Measurements from ENCODE around the gene MEGF6. TPM values are rescaled to one million over a fixed set of nuclear protein-coding genes. Genes with fewer than 3 reads are reported as not detected.

MEGF6 gene
- total and polyA plus RNA-seq, 2 experiments from 2014 or later, result 11.6 to 21.9 TPM

DNA sequence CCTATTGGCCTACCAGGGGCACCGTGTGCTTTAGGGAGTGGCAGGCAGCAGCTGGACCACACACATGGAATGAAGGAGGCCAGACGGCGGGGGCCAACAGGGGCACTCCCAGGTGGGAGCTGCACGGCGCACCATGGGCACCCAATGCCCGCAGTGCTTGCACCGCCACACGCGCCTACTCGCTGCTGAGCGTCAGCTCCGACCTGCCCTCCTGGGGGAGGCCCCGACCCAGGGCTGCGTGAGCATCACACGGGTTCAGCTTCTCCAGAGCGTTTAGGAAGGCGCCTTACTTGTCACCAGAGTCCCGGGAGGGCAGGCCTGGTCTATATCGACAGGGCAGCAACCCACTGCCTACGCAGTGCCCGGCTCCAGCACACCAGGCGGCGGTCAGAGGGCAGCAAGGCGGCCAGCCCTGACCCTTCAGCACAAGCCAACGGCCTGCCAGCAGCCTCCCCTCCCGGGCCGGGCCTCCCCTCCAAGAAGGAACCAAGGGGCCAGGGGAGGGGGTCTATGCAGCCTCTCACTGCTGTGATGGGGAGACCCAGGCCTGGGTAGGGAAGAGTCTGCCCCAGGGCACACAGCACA is 91.9 kb downstream of the MEGF6 start:
- Histone ChIP-seq H3K79me2 (no peaks in the 10 kb centered on the region), H3K4me1 (ENCODE audit: insufficient read depth) (peaks cover 5% of the 10 kb centered on the region), H3K4me3 (no peak overlapping the region), H4K20me1 (ENCODE audit: insufficient read depth, poor library complexity, severe bottlenecking) (no peaks in the 10 kb centered on the region), H3K36me3 (replicated peaks; ENCODE audit: insufficient read depth, low read depth) (no peaks in the 10 kb centered on the region), H2AFZ (no peak overlapping the region), H3K27ac (no peak overlapping the region), H3K27me3 (no peaks in the 10 kb centered on the region), H3K9me2 (replicated peaks; ENCODE audit: insufficient read depth) (no peaks in the 10 kb centered on the region), H3K4me2 (no peak overlapping the region), H3K9me3 (ENCODE audit: low read depth) (no peaks in the 10 kb centered on the region)
- WGBS (ENCODE audit: low lambda C conversion rate, missing lambda C conversion rate), result 97% methylated on average over 26 of the region's 27 CpGs
- TF ChIP-seq EZH2 (IDR thresholded peaks at IDR 0.05; ENCODE audit: borderline replicate concordance) (no peak), EZH2phosphoT487 (IDR thresholded peaks at IDR 0.05; ENCODE audit: low read depth, severe bottlenecking, unreplicated experiment) (no peak)
- TF ChIP-seq, protein P1, sequence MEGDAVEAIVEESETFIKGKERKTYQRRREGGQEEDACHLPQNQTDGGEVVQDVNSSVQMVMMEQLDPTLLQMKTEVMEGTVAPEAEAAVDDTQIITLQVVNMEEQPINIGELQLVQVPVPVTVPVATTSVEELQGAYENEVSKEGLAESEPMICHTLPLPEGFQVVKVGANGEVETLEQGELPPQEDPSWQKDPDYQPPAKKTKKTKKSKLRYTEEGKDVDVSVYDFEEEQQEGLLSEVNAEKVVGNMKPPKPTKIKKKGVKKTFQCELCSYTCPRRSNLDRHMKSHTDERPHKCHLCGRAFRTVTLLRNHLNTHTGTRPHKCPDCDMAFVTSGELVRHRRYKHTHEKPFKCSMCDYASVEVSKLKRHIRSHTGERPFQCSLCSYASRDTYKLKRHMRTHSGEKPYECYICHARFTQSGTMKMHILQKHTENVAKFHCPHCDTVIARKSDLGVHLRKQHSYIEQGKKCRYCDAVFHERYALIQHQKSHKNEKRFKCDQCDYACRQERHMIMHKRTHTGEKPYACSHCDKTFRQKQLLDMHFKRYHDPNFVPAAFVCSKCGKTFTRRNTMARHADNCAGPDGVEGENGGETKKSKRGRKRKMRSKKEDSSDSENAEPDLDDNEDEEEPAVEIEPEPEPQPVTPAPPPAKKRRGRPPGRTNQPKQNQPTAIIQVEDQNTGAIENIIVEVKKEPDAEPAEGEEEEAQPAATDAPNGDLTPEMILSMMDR (IDR thresholded peaks at IDR 0.05; ENCODE audit: poor library complexity), result no peak
- DNase-seq (ENCODE audit: low spot score), result no peak

DNA sequence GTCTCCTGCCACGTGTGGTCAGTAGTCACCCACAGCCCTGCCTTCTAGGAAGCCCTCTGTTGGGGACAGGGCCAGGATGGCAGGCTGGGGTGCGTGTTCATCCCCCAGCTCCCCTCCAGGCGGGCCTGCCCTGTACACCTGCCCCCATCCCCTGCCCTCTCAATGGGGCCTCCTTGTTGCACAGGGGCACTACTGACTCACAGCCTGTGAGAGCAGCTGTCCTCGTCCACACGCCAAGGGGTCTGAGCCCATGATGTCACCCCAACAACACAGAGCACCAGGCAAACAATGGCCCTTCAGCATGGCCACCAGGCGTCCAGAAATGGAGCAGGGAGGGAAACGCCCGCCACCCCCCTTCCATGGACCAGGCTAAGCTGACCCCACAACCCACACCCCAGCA is 92.6 kb downstream of the MEGF6 start:
- no peak overlapping the region for H2AFZ ChIP-seq
- TF ChIP-seq EZH2phosphoT487 (IDR thresholded peaks at IDR 0.05; ENCODE audit: low read depth, severe bottlenecking, unreplicated experiment), result no peak
- no peak for TF ChIP-seq EZH2 (IDR thresholded peaks at IDR 0.05; ENCODE audit: borderline replicate concordance)
- TF ChIP-seq, protein P1 (IDR thresholded peaks at IDR 0.05; ENCODE audit: poor library complexity), result no peak
- 96% methylated on average over 8 of the region's 8 CpGs for WGBS (ENCODE audit: low lambda C conversion rate, missing lambda C conversion rate)
- no peaks in the 10 kb centered on the region for H3K27me3 ChIP-seq
- no peaks in the 10 kb centered on the region for H3K9me2 ChIP-seq (replicated peaks; ENCODE audit: insufficient read depth)
- no peak overlapping the region for H3K27ac ChIP-seq
- H4K20me1 ChIP-seq (ENCODE audit: insufficient read depth, poor library complexity, severe bottlenecking), result no peaks in the 10 kb centered on the region
- H3K79me2 ChIP-seq, result no peaks in the 10 kb centered on the region
- no peaks in the 10 kb centered on the region for H3K36me3 ChIP-seq (replicated peaks; ENCODE audit: insufficient read depth, low read depth)
- no peaks in the 10 kb centered on the region for H3K9me3 ChIP-seq (ENCODE audit: low read depth)
- no peak for DNase-seq (ENCODE audit: low spot score)
- H3K4me1 ChIP-seq (ENCODE audit: insufficient read depth), result peaks cover 5% of the 10 kb centered on the region
- no peak overlapping the region for H3K4me2 ChIP-seq
- no peak overlapping the region for H3K4me3 ChIP-seq

DNA sequence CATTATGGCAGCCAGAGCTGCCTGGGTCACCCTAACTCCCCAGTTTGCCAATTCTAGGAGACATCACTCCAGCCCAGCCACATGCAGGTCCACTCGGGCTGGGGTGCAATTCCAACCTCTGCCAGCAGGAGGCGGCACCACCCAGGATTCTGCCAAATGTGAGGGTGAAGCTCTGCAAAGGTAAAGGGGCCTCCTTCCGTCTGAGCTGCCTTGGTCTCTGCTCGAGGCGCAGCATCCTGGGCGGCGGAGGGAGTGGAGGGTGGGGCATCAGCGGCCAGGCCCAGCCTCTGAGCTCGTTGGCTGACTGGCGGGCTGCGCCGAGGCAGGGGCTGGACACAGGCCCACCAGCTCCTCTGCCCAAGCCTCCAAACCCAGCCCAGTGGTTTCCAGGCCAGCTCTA is 93.1 kb downstream of the MEGF6 start:
- H3K9me2 ChIP-seq (replicated peaks; ENCODE audit: insufficient read depth), result no peaks in the 10 kb centered on the region
- no peak overlapping the region for H3K4me2 ChIP-seq
- 93% methylated on average over 12 of the region's 12 CpGs for WGBS (ENCODE audit: low lambda C conversion rate, missing lambda C conversion rate)
- H3K4me1 ChIP-seq (ENCODE audit: insufficient read depth), result peaks cover 3% of the 10 kb centered on the region
- H3K27ac ChIP-seq, result no peak overlapping the region
- H3K4me3 ChIP-seq, result no peak overlapping the region
- H3K27me3 ChIP-seq, result no peaks in the 10 kb centered on the region
- no peak for TF ChIP-seq EZH2 (IDR thresholded peaks at IDR 0.05; ENCODE audit: borderline replicate concordance)
- no peak for TF ChIP-seq EZH2phosphoT487 (IDR thresholded peaks at IDR 0.05; ENCODE audit: low read depth, severe bottlenecking, unreplicated experiment)
- TF ChIP-seq, protein P1 (IDR thresholded peaks at IDR 0.05; ENCODE audit: poor library complexity), result peak; percentile 40
- no peaks in the 10 kb centered on the region for H4K20me1 ChIP-seq (ENCODE audit: insufficient read depth, poor library complexity, severe bottlenecking)
- H3K9me3 ChIP-seq (ENCODE audit: low read depth), result no peaks in the 10 kb centered on the region
- no peak overlapping the region for H2AFZ ChIP-seq
- no peaks in the 10 kb centered on the region for H3K36me3 ChIP-seq (replicated peaks; ENCODE audit: insufficient read depth, low read depth)
- no peak for DNase-seq (ENCODE audit: low spot score)
- no peaks in the 10 kb centered on the region for H3K79me2 ChIP-seq

Measured in hepatocyte (in vitro differentiated cells).